HUES6 (cell line): ENCODE results near the gene WNT9A.

Experiments
- H3K27ac ChIP-seq: 2 replicates; pipeline ENCODE4 v1.7.0; 2013; ENCODE audit warnings: low read depth, mild to moderate bottlenecking, low read length, inconsistent platforms
- H3K27me3 ChIP-seq: 2 replicates; pipeline ENCODE4 v1.6.1; 2013; ENCODE audit warnings: low read length; ENCODE audit not compliant: control insufficient read depth, insufficient read depth
- H3K36me3 ChIP-seq: 2 replicates; pipeline ENCODE4 v1.6.1; 2013; ENCODE audit warnings: low read length; ENCODE audit not compliant: control insufficient read depth, insufficient read depth
- H3K4me1 ChIP-seq: 2 replicates; pipeline ENCODE4 v1.6.1; 2013; ENCODE audit warnings: low read length; ENCODE audit not compliant: control insufficient read depth, insufficient read depth
- H3K4me3 ChIP-seq: 2 replicates; pipeline ENCODE4 v1.5.1; 2013; ENCODE audit warnings: low read depth, low read length
- H3K9ac ChIP-seq: one replicate; pipeline ENCODE4 v1.6.1; 2013; ENCODE audit warnings: mild to moderate bottlenecking, low read length
- H3K9me3 ChIP-seq: 2 replicates; pipeline ENCODE4 v1.6.1; 2013; ENCODE audit warnings: low read depth, low read length; ENCODE audit not compliant: control insufficient read depth, insufficient read depth

Gene WNT9A

GRCh38 chr1:227903614-227904501 is 43.9 kb downstream of the WNT9A start:
- Histone ChIP-seq H3K4me1 (peaks cover 14% of the 10 kb centered on the region; the same call in 1 of the 2 replicates), H3K27me3 (no peaks in the 10 kb centered on the region), H3K9ac (no peak overlapping the region), H3K9me3 (no peaks in the 10 kb centered on the region), H3K27ac (no peak overlapping the region), H3K4me3 (no peak overlapping the region), H3K36me3 (no peaks in the 10 kb centered on the region)

GRCh38 chr1:227903061-227903521 is 44.6 kb downstream of the WNT9A start:
- H3K9me3 ChIP-seq = no peaks in the 10 kb centered on the region
- no peak overlapping the region for H3K4me3 ChIP-seq
- H3K9ac ChIP-seq = no peak overlapping the region
- no peaks in the 10 kb centered on the region for H3K36me3 ChIP-seq
- no peak overlapping the region for H3K27ac ChIP-seq
- H3K27me3 ChIP-seq = no peaks in the 10 kb centered on the region
- peaks cover 14% of the 10 kb centered on the region; the same call in 1 of the 2 replicates for H3K4me1 ChIP-seq

DNA sequence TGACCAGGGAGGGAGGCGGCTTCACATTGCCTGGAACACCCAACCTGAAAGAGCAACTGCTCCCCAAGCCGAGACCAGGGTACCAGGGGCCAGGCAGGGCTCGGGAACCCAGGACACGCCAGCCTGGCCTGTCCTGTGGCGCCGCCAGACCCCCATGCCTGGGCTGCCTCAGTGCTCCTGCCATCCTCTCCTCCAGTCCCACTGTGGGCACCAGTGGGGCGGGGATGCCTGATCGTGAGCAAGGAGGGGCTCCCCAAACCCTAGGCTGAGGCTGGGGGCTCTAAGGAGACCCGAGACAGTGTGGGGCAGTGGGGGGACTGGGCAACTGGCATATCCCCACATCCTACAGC is 45.1 kb downstream of the WNT9A start:
- no peaks in the 10 kb centered on the region for H3K36me3 ChIP-seq
- H3K4me1 ChIP-seq = peaks cover 14% of the 10 kb centered on the region; the same call in 1 of the 2 replicates
- no peak overlapping the region for H3K9ac ChIP-seq

DNA sequence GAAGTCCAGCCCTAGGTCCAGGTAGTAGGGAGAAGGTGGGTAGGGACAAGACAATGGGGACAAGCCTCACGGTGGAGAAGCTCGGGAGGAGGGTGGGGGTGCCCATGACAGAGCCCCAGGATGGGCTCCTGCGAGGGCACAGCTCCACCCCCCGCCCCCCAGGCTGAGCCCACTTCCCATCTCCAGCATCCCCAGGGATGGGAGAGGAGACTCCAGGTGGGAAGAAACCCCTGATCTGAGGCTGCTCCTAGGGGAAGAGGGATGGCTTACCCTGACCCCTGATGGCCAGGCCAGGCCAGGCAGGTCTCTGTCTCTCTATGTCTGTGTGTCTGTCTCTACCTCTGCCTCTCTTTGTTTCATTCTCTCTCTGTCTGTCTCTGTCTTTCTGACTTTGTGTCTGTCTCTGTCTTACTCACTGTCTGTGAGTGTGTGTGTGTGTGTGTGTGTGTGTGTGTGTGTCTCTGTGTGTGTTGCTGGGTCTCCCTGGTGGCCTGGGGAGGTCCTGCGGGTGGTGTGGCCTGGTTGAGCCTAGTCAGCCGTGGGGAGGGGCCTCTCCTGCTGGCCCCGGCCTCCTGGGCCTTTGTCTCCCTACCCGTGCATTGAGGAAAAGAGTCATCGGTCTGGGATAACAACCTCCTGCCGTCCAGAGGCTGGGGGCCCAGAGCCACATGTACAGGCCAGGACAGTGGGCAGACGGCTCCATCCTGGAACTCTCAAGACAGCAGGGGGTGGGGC is 45.7 kb downstream of the WNT9A start:
- Histone ChIP-seq H3K9ac (no peak overlapping the region), H3K4me1 (peaks cover 11% of the 10 kb centered on the region; the same call in 1 of the 2 replicates), H3K27ac (no peak overlapping the region), H3K4me3 (no peak overlapping the region), H3K9me3 (no peaks in the 10 kb centered on the region), H3K36me3 (no peaks in the 10 kb centered on the region), H3K27me3 (no peaks in the 10 kb centered on the region)

More for the DNA sequence above, 45.1 kb downstream of the WNT9A start:
- H3K27me3 ChIP-seq = no peaks in the 10 kb centered on the region
- H3K27ac ChIP-seq = no peak overlapping the region
- no peaks in the 10 kb centered on the region for H3K9me3 ChIP-seq
- no peak overlapping the region for H3K4me3 ChIP-seq

DNA sequence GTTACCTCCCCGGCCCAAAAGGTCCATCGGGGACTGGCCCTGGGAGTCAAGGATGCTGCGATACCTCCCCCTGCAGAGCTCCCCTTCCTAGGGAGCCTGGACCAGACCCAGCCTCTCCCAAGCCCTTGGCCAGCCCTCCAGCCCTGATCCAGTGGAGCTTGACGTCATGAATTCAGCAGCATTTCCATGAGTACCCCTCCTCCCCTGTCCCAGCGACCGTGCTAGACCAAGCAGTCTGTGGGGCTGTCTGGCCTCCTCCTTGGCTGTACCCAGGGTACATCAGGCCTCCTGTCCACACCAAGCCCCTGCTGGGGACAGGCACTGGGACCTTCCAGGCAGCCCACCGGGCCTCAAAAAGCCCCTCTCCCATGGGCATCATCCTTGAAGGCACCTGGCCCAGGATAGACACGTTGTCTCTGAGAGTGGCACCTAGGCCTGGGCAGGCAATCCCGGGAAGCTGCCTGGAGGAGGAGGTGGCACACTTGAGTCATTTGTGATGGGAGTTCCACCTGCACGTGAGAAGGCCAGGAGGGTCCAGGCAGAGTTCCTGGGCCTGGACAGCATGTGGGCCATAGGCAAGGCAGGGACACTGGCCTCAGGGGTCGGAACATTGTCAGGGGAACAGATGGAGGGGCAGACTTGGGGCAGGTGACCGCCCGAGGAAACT is 46.4 kb downstream of the WNT9A start:
- no peaks in the 10 kb centered on the region for H3K27me3 ChIP-seq
- H3K27ac ChIP-seq = no peak overlapping the region
- no peak overlapping the region for H3K4me3 ChIP-seq
- H3K36me3 ChIP-seq = no peaks in the 10 kb centered on the region
- H3K4me1 ChIP-seq = peaks cover 10% of the 10 kb centered on the region; the same call in 1 of the 2 replicates
- H3K9me3 ChIP-seq = no peaks in the 10 kb centered on the region
- no peak overlapping the region for H3K9ac ChIP-seq

GRCh38 chr1:227900571-227901051 is 47.1 kb downstream of the WNT9A start:
- H3K9me3 ChIP-seq = no peaks in the 10 kb centered on the region

GRCh38 chr1:227899820-227900449 is 47.8 kb downstream of the WNT9A start:
- Histone ChIP-seq H3K9ac (no peak overlapping the region), H3K27me3 (no peaks in the 10 kb centered on the region), H3K36me3 (no peaks in the 10 kb centered on the region), H3K4me1 (peaks cover 15% of the 10 kb centered on the region; the same call in 1 of the 2 replicates), H3K27ac (no peak overlapping the region), H3K9me3 (no peaks in the 10 kb centered on the region), H3K4me3 (no peak overlapping the region)

More at GRCh38 chr1:227900571-227901051, 47.1 kb downstream of the WNT9A start:
- Histone ChIP-seq H3K27ac (no peak overlapping the region), H3K9ac (no peak overlapping the region), H3K4me3 (no peak overlapping the region), H3K4me1 (peaks cover 15% of the 10 kb centered on the region; the same call in 1 of the 2 replicates), H3K36me3 (no peaks in the 10 kb centered on the region), H3K27me3 (no peaks in the 10 kb centered on the region)

DNA sequence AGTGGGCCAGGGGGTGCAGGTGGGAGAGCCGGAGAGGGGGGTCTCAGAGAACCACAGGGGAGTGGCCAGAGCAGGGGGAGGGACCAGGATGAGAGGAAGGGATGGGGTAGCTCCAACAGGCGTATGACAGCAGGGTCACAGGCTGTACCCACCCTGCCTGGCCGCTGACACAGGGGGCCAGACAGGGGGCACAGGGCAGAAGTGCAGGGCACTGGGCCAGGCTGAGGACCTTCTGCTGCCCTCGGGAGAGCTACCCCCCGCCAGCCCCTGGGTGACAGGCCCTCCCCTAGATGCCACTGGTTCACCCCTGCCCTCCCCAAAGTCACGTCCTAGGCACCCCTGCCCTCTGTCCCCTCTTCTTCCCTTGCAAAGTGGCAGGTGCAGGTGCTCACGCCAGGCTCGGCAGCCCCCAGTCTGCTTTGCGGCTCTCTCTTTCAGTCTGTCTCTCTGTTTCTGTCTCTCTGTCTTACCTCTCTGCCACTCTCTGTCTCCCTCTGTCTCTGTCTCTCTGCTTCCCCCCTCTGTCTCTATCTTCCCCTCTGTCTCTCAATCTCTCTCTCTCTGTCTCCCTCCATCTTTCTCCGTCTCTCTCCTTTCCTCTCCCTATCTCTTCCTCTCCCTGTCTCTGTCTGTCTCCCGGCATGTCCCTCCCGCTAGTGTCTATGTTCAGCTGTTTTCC is 48.5 kb downstream of the WNT9A start:
- no peak overlapping the region for H3K4me3 ChIP-seq
- no peak overlapping the region for H3K27ac ChIP-seq
- no peaks in the 10 kb centered on the region for H3K9me3 ChIP-seq
- H3K4me1 ChIP-seq = peaks cover 15% of the 10 kb centered on the region; the same call in 1 of the 2 replicates
- no peaks in the 10 kb centered on the region for H3K27me3 ChIP-seq
- H3K9ac ChIP-seq = no peak overlapping the region
- H3K36me3 ChIP-seq = no peaks in the 10 kb centered on the region

DNA sequence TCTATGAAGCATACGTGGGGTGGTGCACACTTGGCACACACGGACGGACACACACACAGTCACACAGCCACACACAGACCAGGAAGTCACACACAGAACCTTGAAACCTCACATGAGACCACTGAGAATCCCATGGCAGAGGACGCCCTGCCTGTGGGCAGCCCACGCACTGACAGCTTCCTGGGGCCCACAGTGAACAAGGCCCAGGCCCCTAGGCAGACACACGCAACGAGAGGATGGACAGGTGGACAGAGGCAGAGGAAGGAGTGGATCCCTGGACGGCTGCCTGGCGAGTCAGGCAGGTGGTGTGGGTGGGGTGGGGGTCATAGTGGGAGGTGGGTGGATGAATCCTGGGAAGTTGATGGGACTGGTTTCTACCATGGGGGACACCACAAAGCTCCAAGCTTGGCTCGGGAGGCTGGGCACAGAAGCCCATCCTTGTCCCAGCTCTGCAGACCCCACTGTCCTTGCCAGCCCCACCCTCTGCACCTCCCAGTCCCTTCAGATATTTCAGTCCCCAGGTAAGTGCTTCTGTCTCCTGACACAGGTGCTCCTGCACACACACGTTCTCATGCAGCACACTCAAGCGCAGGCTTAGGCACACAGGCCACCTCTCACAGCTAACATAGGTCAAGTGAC is 49.1 kb downstream of the WNT9A start:
- no peaks in the 10 kb centered on the region for H3K9me3 ChIP-seq
- peaks cover 15% of the 10 kb centered on the region; the same call in 1 of the 2 replicates for H3K4me1 ChIP-seq
- H3K27me3 ChIP-seq = no peaks in the 10 kb centered on the region
- H3K9ac ChIP-seq = no peak overlapping the region
- H3K27ac ChIP-seq = no peak overlapping the region
- H3K36me3 ChIP-seq = no peaks in the 10 kb centered on the region
- H3K4me3 ChIP-seq = no peak overlapping the region
